Lower leg skin (tissue), 3 donors: ENCODE results near the gene MIP.
"Not testable (repeated sequence)": the region's sequence is repeated elsewhere in the genome, so short reads cannot be mapped to it uniquely, and the experiment has no call there.

Source experiments
- POLR2A ChIP-seq, 2 donors: fragments of 450-650 bp; IDR thresholded peaks; one replicate each; pipeline ENCODE4 v1.6.1; 2016 to 2017; ENCODE audit warnings: antibody characterized with exemption in 2 of 2, mild to moderate bottlenecking in 1 of 2, moderate library complexity in 1 of 2
- TF ChIP-seq, protein P1 (sequence below), 3 donors: fragments of 450-650 bp; IDR thresholded peaks; one replicate each; pipeline ENCODE4 v1.5.1; 2016; ENCODE audit warnings: antibody characterized with exemption in 3 of 3, mild to moderate bottlenecking in 3 of 3, moderate library complexity in 2 of 3

DNA sequence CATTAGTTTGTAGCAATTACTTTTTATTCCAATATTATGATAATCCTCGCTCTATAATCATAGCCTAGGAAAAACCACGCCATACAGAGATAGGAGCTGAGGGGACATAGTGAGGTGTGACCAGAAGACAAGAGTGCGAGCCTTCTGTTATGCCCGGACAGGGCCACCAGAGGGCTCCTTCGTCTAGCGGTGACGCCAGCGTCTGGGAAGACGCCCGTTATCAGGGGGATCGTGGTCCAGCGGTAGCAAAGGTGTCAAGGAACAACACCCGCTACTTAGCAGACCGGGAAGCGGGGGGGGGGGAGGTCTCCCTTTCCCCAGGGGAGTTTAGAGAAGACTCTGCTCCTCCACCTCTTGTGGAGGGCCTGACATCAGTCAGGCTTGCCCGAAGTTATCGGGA is 42.2 kb upstream of the MIP start:
- TF ChIP-seq, protein P1, sequence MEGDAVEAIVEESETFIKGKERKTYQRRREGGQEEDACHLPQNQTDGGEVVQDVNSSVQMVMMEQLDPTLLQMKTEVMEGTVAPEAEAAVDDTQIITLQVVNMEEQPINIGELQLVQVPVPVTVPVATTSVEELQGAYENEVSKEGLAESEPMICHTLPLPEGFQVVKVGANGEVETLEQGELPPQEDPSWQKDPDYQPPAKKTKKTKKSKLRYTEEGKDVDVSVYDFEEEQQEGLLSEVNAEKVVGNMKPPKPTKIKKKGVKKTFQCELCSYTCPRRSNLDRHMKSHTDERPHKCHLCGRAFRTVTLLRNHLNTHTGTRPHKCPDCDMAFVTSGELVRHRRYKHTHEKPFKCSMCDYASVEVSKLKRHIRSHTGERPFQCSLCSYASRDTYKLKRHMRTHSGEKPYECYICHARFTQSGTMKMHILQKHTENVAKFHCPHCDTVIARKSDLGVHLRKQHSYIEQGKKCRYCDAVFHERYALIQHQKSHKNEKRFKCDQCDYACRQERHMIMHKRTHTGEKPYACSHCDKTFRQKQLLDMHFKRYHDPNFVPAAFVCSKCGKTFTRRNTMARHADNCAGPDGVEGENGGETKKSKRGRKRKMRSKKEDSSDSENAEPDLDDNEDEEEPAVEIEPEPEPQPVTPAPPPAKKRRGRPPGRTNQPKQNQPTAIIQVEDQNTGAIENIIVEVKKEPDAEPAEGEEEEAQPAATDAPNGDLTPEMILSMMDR (IDR thresholded peaks at IDR 0.05): not testable (repeated sequence)
- TF ChIP-seq POLR2A (IDR thresholded peaks at IDR 0.05): not testable (repeated sequence)
